ENCODE results near the gene DHRS1. TPM values are rescaled to one million over a fixed set of nuclear protein-coding genes. Genes with fewer than 3 reads are reported as not detected.

Gene DHRS1
- polyA plus RNA-seq, 2 of the 4 experiments (the other 2 are of a cell fraction): 15.1 to 17.4 TPM

DNA sequence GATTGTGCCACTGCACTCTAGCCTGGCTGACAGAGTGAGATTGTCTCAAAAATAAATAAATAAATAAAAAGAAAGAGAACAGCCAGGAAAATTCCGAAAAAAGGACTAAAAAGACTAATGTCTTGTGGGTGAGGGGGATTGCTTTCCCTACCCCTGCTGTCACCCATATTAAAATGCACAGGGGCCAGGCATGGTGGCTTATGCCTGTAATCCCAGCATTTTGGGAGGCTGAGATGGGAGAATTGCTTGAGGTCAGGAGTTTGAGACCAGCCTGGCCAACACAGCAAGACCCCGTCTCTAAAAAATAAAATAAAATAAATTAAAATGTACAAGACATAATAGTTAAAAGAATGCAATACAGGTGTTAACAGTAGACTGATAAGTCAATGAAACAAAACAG lies 6.1 kb downstream of the DHRS1 start:
- no peak overlapping the region for H3K4me3 ChIP-seq
- WGBS (ENCODE audit: missing lambda C conversion rate): 90% methylated on average over 2 of the region's 2 CpGs
- no peak for FAIRE-seq
- ChIA-PET POLR2A (interaction anchor here (0.6 kb wide), 1 partner anchor 22 kb away, joined by 3 read pairs; the partner anchor contains the start of gene RABGGTA), CTCF (interaction anchor here (1.8 to 34.0 kb wide), 3 partner anchors 10 to 138 kb away, joined by 4 to 601 read pairs (median 469); partner anchors contain the start of genes CIDEB, DHRS1, LTB4R and LTB4R2)
- H3K27ac ChIP-seq: no peak overlapping the region
- TF ChIP-seq ESRRA (IDR thresholded peaks at IDR 0.05; ENCODE audit: borderline replicate concordance, low read length) (no peak), RCOR1 (IDR thresholded peaks at IDR 0.05; ENCODE audit: low read depth, low read length) (no peak), HEYL (CRISPR knock-in tag; IDR thresholded peaks at IDR 0.05) (no peak), CHD4 (IDR thresholded peaks at IDR 0.05; ENCODE audit: borderline replicate concordance) (no peak), RFX5 (IDR thresholded peaks at IDR 0.05) (no peak), MAZ (IDR thresholded peaks at IDR 0.05; ENCODE audit: borderline replicate concordance, low read depth, low read length) (no peak), CBX2 (IDR thresholded peaks at IDR 0.05; ENCODE audit: borderline replicate concordance, low read depth) (no peak), HOXA7 (CRISPR knock-in tag; IDR thresholded peaks at IDR 0.05) (no peak), NFE2L2 (conservative IDR thresholded peaks at IDR 0.05; ENCODE audit: low read length) (no peak), MAFK (IDR thresholded peaks at IDR 0.05; ENCODE audit: partially characterized antibody) (no peak), CHD2 (IDR thresholded peaks at IDR 0.05; ENCODE audit: low read length, partially characterized antibody) (no peak)
- TF ChIP-seq, protein P1, sequence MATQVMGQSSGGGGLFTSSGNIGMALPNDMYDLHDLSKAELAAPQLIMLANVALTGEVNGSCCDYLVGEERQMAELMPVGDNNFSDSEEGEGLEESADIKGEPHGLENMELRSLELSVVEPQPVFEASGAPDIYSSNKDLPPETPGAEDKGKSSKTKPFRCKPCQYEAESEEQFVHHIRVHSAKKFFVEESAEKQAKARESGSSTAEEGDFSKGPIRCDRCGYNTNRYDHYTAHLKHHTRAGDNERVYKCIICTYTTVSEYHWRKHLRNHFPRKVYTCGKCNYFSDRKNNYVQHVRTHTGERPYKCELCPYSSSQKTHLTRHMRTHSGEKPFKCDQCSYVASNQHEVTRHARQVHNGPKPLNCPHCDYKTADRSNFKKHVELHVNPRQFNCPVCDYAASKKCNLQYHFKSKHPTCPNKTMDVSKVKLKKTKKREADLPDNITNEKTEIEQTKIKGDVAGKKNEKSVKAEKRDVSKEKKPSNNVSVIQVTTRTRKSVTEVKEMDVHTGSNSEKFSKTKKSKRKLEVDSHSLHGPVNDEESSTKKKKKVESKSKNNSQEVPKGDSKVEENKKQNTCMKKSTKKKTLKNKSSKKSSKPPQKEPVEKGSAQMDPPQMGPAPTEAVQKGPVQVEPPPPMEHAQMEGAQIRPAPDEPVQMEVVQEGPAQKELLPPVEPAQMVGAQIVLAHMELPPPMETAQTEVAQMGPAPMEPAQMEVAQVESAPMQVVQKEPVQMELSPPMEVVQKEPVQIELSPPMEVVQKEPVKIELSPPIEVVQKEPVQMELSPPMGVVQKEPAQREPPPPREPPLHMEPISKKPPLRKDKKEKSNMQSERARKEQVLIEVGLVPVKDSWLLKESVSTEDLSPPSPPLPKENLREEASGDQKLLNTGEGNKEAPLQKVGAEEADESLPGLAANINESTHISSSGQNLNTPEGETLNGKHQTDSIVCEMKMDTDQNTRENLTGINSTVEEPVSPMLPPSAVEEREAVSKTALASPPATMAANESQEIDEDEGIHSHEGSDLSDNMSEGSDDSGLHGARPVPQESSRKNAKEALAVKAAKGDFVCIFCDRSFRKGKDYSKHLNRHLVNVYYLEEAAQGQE (IDR thresholded peaks at IDR 0.05): no peak
- TF ChIP-seq, protein P2, sequence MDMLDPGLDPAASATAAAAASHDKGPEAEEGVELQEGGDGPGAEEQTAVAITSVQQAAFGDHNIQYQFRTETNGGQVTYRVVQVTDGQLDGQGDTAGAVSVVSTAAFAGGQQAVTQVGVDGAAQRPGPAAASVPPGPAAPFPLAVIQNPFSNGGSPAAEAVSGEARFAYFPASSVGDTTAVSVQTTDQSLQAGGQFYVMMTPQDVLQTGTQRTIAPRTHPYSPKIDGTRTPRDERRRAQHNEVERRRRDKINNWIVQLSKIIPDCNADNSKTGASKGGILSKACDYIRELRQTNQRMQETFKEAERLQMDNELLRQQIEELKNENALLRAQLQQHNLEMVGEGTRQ (IDR thresholded peaks at IDR 0.05): no peak
- TF ChIP-seq, protein P3, sequence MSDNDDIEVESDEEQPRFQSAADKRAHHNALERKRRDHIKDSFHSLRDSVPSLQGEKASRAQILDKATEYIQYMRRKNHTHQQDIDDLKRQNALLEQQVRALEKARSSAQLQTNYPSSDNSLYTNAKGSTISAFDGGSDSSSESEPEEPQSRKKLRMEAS (IDR thresholded peaks at IDR 0.05): no peak
- H3K4me2 ChIP-seq: no peak overlapping the region
- no peak for DNase-seq (ENCODE audit: low read depth in 1 of 2, low spot score in 1 of 2)
- H3K9me3 ChIP-seq: no peaks in the 10 kb centered on the region
- no peak for ATAC-seq
- H3K4me1 ChIP-seq: peaks cover 1% of the 10 kb centered on the region; the same call in 2 of the 3 replicates

DNA sequence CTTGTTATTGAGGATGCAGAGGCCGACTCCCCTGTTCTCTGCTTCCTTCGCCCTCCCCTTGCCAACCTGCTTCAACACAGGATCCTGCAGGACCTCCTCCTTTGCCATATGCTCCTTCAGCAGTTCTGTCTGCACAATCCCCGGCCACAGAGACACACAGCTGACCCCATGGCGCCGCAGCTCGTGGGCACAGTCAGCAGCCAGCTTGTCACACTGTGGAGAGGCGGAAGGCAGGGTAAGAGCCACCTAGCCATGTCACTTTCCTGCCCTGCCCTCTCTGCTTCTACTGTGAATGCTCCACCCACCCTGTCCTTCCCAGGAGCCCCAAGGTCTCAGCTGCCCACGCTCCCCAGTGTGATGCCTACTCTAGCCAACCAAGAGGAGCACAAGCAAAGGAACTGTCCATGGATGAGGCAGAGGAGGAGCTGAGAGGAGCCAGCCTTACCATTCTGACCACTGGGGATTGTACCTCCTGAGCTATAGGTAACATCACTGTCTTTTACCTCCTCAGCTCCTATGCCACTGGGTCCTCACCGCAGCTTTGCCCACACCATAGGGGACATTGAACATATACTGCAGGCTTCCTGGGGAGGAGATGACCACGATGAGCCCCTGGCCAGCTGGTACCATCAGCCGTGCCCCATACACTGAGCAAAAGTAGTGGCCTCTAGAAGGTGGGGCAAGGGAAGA lies 7.3 kb downstream of the DHRS1 start:
- ChIA-PET POLR2A (no interaction called here), CTCF (interaction anchor here (0.9 to 34.0 kb wide), 7 partner anchors 11 to 139 kb away, joined by 3 to 601 read pairs (median 4); partner anchors contain the start of genes CIDEB, DHRS1, LTB4R and LTB4R2)
- H3K27ac ChIP-seq: no peak overlapping the region
- FAIRE-seq: no peak
- WGBS (ENCODE audit: missing lambda C conversion rate): 84% methylated on average over 11 of the region's 11 CpGs
- ATAC-seq: no peak
- H3K4me1 ChIP-seq: no peaks in the 10 kb centered on the region
- H3K4me2 ChIP-seq: no peak overlapping the region
- H3K4me3 ChIP-seq: no peak overlapping the region
- no peaks in the 10 kb centered on the region for H3K9me3 ChIP-seq
- TF ChIP-seq HDAC2 (IDR thresholded peaks at IDR 0.05) (no peak), NPAS2 (CRISPR knock-in tag; IDR thresholded peaks at IDR 0.05; ENCODE audit: borderline replicate concordance) (no peak), TFCP2L1 (CRISPR knock-in tag; IDR thresholded peaks at IDR 0.05) (no peak), HOXB13 (CRISPR knock-in tag; IDR thresholded peaks at IDR 0.05; ENCODE audit: low read depth) (no peak), CBX8 (IDR thresholded peaks at IDR 0.05) (no peak), RARB (CRISPR knock-in tag; IDR thresholded peaks at IDR 0.05) (no peak), POLR2AphosphoS2 (conservative IDR thresholded peaks at IDR 0.05; ENCODE audit: low read length) (no peak), EHMT2 (IDR thresholded peaks at IDR 0.05; ENCODE audit: low read depth) (no peak), CEBPB (IDR thresholded peaks at IDR 0.05) (no peak)
- TF ChIP-seq, protein P4, sequence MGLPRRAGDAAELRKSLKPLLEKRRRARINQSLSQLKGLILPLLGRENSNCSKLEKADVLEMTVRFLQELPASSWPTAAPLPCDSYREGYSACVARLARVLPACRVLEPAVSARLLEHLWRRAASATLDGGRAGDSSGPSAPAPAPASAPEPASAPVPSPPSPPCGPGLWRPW (IDR thresholded peaks at IDR 0.05): no peak
- TF ChIP-seq, protein P5, sequence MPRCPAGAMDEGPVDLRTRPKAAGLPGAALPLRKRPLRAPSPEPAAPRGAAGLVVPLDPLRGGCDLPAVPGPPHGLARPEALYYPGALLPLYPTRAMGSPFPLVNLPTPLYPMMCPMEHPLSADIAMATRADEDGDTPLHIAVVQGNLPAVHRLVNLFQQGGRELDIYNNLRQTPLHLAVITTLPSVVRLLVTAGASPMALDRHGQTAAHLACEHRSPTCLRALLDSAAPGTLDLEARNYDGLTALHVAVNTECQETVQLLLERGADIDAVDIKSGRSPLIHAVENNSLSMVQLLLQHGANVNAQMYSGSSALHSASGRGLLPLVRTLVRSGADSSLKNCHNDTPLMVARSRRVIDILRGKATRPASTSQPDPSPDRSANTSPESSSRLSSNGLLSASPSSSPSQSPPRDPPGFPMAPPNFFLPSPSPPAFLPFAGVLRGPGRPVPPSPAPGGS (IDR thresholded peaks at IDR 0.05): no peak
- no peak for DNase-seq (ENCODE audit: low read depth in 1 of 2, low spot score in 1 of 2)

All from A549 (cell line).